GM21447 (cell line): Measurements from ENCODE around the gene SLC29A4.
"Not testable (repeated sequence)": the region's sequence is repeated elsewhere in the genome, so short reads cannot be mapped to it uniquely, and the experiment has no call there.

Experiments used
- ATAC-seq: cut with Tn5 transposase; IDR thresholded peaks from one replicate; pipeline ENCODE4 v1.9.1; 2021; ENCODE audit not compliant: unreplicated experiment

The SLC29A4 gene

DNA sequence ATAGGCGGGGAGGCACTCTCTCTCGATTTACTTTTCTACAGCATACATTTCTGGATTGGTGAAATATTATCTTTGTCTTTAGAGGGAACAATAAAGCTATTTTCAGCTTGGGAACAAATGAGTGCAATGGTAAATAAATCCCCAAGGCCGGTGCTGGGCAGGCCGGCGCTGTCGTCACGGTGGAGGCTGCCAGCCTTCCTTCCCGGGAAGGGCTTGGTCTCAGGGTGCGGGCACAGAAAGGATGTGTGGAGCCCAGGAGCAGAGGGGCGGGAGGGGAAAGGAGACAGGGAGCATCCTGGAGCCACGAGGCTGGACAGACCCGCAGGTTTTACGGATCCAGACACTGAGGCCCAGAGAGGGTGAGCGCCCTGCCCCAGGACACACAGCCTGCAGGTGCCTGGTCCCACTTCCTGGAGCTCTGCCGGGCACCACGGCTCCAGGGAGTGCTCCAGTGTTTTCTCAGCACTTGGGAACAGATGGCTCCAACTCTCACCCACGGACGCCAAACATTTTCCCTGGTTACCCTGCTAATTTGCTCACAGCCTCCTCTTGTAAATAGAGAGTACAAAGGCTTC lies 8.8 kb upstream of the SLC29A4 start:
- not testable (repeated sequence) for ATAC-seq

DNA sequence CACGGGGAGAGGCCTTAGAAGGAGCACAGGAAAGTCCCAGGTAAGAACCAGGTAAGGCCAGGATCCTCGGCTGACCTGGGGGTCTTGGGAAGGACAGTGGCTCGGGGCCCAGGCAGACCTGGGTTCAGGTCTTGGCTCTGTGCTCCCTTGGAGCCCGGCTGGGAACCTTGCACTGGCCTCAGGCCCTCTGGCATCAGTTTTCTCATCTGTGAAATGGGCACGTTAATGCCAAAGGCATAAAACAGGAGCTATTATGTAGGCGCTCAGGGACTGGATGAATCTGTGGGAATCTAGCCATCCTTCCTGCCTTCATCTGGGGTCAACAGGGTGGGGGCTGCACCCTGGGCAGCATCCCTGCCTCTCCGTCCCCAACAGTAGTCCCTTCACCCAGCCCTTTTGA lies 8.3 kb upstream of the SLC29A4 start:
- no peak for ATAC-seq

DNA sequence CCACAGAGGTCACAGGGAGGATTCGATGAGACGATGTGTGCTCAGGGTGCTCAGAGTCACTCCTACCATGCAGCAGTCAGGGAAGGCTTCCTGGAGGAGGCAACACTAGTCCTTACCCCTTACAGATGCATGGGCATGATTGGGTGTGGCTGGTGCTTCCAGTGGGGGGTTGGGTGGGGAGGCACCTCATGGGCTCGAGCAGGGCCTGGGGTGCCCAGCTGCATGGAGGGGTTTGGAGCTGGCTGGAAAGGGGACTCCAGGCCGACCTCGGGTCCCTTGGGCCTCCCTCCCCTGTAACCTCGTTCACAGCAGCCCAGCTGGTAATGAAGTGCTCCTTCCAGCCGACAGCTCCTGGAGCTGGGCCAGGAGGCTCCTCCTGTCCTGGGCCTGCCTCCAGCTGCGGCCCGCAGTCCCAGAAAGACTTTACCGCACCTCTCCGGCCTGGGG lies 7.7 kb upstream of the SLC29A4 start:
- ATAC-seq = not testable (repeated sequence)

DNA sequence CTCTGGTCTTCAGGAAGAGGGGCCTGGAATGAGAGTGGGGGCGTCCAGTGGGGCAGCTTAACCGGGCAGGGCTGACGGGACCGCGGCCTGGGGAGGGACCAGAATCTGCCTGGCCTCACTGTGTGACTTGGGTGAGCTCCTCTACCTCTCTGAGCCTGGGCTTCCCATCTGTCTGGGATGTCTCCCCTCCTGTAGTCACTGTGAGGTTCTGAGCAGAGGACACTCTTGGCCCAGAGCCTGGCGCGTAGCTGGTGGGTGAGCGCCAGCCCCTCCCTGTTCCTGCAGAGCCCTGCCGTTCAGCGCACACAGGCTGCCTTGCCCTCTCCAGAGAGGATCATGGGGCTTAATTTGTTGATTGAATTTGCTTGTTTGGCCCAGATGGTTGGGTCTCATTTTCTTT lies 7.2 kb upstream of the SLC29A4 start:
- not testable (repeated sequence) for ATAC-seq

DNA sequence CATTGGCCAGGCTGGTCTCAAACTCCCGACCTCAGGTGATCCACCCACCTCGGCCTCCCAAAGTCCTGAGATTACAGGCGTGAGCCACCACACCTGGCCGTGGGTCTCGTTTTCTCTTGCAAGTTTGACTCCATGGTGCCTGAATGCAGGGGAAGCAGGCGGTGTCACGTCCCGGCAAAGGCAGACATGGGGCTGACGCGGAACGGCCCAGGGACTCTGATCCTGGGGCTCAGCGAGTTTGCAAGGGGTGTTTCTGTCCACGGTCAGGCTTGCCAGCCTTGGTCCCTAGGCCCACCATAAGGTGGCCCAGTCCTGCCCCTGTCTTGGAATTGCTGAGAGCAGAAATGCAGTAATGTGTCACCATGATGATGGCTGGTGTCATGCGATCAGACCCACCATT lies 6.6 kb upstream of the SLC29A4 start:
- not testable (repeated sequence) for ATAC-seq

DNA sequence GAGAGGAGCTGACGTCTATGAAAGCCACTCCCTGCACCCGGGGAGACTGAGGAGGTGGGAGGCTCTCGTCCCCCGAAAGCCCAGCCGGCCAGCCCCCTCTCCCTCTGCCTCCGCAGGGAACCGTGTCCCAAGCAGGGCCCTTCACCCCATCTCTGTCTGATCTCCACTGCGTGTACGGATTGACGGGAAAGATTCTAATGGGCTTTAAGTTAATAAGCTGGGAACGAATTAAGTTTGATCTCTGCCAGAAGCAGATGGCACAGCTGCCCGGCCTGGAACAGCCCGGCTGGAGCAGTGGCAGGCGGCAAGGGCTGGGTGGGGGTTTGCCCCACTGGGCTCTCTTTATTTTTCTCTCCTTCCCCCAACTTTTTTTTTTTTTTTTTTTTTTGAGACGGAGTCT lies 6.1 kb upstream of the SLC29A4 start:
- ATAC-seq = no peak

DNA sequence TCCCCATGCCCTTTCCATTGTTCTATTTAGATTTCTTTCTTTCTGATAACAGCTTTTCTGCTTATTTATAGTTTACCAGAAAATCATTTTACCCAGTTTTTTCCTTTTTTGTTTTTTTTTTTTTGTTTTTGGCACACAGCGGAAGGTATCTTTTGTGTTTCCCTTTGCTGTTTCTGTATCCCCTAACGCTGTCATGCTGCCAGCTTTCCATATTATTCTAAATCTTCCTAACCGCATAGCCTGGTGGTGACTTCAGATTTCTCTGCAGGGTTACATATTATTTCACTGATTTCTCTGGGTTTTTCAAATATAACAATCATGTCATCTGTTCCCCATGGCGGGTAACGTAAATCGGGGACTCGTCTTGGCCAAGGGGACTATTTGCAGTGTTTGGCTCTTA lies 4.0 kb upstream of the SLC29A4 start:
- ATAC-seq = no peak

DNA sequence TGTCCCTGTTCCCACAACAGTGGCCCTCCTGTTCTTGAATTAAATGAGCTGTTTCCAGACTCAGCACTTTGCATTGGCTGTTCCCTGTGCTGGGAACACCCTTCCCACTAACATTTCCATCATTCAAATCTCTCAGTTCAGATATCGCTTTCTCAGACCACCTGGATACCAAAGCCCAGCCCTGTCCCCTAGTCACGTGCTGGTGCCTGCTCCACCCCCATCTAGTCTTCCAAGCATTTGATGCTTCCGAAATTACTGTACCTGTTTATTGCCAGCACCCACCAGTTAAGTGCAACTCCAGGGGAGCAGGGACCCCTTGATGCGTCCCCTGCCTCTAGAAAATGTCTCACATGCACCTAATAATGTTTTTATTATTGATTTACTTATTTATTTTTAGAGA lies 3.0 kb upstream of the SLC29A4 start:
- ATAC-seq = no peak

DNA sequence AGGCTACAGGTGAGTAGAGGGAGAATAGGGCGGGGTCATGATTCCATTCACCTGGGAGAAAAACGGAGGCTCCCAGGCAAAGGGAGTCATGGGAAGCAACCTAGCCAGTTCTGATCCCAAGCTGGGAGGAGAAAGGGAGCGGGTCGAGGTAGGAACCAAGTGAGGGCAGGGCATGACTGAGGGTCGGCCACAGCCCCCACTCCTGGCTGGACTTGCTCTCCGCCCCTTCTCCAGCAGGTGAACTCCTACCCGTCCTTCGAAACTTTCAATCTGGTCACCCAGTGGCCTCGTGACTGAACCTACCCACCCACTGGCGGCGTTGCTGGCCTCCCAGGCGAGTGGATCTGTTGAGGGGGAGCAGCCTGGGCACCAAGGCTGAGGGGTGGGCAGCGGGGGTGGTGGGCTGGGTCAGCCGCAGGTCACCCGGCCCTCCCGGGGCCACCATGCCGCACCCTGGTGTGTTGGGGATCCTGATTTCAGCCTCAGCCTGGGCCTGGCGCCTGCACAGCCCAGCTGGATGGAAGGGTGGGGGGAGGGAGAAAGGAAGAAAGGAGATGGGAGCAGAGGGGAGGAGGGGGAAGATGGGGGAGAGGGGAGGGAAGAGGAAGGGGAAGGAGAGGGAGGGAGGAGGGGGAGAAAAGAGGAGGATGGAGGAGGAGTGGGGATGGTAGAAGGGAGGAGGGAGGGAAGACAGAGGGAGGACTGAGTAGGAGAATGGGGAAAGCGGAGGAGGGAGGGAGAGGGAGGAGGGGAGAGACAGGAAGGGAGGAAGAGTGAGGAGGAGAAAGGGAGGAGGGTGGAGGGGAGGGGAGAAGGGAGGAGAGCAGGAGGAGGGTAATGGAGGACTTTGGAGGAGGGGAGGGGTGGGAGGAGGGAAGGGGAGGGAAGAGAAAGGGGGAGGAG lies 894 bp upstream of the SLC29A4 start:
- not testable (repeated sequence) for ATAC-seq

DNA sequence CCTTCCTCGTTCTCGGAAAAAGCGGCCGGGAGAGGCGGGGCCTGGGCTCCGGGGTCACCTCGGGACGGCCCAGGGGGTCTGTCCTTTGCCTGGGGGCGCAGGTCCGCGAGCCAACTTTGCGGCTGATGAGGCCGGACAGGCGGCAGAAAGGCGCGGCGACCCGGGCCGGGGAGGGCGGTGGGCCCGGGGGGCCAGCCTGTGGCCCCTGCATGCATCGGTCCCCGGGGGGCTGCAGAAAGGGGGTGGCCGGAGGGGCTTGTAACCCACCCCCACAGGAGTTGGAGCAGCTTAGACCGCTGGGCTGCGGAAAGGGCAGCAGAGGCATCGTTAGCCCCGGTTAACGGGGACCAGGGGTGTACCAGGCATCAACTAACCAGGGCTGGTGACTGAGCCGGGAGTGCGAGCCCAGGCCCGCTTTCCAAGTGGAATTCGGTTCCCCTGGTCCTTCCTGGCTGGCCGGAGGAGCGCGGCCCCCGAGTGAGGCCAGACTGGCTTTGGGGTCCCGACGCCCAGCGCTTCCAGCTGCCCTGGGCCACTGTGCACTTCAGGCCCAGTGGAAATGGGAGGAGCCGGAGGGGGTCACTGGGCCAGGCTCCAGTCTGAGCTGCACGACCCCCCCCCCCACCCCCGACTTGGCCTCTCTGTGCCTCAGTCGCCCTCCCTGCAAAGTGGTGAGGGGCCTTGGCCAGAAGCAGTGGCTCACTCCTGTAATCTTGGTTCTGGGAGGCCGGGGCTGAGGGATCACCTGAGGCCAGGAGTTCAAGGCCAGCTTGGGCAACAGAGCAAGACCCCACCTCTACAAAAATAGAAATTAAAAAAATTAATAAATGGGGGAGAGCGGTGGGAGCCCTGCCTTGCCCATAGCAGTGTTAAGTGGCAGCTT lies 919 bp downstream of the SLC29A4 start:
- ATAC-seq = no peak

DNA sequence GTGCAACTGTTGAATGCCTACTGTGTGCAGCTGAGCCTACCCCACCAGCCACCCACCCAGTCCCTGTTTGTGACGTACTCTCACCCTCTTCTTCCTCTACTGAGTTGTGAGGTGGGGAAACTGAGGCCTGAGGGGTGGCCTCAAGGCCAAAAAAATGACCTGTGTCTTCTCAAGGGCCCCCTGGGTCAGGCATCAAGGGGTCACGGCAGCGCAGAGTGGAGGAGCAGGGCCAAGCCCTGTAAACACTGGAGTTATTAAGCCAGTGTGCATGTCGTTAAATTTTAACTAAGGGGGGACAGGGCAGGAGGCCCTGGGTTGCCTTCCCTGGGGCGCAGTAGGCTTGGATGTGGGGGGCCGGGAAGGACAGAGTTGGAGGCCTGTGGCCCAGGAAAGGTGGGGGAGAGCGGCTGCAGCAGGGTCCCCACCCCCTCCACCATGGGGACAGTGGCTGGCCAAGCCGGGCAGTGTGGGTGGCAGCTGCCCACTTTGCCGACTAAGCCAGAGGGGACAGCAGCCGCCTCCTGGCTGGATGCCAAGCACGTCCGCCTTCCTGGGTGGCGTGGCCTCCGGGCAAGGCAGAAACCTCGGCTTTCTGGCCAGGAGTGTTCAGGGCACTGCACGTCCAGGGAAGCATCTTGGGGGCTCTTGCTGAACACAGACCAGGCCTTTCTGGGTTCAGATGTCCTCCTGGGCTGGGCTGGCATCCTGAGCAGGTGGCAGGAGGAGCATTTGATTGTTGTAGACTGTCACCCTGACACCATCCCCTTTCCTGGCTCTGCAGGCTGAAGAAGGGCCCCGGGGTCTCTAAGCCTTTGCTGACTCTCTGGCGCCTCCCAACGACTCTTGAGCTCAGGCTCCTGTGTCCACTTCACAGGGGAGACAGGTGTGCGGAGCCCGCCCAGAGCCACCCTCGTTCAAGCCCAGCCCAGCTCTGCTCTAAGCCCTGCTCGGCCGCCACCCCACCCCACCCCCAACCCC lies 1.9 kb downstream of the SLC29A4 start:
- ATAC-seq = no peak

DNA sequence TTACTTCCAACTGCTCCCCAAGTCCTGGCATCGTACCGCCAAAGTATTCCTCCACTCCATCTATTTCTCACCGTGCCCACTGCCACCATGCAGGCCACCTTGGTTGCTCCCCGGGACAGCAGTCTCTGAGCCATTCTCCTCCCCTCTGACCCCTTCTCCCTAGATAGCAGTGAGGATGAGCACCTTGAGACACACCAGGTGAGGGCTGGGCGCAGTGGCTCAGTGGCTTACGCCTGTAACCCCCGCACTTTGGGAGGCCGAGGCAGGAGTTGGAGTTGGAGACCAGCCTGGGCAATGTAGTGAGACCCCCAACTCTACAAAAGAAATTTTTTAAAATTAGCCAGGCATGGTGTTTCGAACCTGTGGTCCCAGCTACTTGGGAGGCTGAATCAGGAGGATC lies 4.2 kb downstream of the SLC29A4 start:
- no peak for ATAC-seq

DNA sequence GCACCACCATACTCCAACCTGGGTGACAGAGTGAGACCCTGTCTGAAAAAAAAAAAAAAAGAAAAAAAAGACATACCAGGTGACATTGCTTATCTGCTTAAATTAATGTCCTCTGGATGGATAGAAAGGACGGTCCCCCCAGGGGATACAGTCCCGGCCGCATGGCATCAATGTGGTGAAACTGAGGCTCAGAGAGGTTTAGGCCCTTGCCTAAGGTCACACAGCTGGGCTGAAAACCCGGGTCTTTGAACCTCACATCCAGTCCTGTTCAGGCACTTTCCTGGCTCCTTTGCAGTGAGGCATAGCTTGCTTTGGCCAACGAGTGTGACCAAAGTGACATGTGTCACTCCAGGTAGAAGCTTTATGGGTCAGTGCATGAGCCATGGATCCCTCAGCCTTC lies 4.6 kb downstream of the SLC29A4 start:
- not testable (repeated sequence) for ATAC-seq

DNA sequence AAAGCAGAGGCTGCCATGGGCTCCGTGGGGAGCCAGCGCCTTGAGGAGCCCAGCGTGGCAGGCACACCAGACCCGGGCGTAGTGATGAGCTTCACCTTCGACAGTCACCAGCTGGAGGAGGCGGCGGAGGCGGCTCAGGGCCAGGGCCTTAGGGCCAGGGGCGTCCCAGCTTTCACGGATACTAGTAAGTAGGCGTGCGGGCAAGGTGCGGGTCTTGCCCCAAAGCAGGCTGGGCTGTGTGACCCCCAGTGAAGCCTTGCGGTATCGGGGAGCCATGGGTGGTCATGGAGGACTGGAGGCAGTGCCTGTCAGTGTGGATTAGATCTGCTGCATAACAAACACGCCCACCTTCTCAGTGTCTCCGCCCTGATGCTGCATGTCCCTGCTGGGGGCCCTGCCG lies 5.1 kb downstream of the SLC29A4 start:
- no peak for ATAC-seq

DNA sequence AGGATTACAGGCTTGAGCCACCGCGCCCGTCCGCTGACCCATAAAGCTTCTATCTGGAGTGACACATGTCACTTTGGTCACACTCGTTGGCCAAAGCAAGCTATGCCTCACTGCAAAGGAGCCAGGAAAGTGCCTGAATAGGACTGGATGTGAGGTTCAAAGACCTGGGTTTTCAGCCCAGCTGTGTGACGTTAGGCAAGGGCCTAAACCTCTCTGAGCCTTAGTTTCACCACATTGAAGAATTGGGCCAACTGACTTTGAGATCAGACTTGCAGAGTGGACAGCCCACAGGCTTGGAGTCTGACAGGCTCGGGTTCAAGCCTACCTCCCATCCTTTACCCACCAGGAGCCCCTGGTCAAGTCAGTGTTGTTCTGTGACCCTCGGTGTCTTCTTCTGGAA lies 5.8 kb downstream of the SLC29A4 start:
- ATAC-seq = not testable (repeated sequence)

DNA sequence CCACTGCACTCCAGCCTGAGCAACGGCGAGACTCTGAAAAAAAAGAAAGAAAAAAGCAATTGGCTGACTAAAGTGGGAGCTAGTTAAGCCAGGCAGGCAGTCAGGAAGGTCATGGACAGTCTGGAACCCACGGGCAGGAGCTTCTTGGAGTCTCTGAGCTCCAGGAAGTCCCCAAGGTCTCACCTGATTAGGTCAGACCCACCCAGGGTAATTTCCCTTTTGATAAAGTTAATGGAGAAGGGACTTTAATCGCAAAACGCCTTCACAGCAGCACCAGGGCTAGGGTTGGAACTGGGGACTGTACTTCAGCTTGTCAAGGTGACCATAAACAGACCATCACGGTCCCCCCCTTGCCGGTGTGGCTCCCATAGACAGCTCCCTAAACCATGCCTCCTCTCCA lies 6.6 kb downstream of the SLC29A4 start:
- no peak for ATAC-seq

DNA sequence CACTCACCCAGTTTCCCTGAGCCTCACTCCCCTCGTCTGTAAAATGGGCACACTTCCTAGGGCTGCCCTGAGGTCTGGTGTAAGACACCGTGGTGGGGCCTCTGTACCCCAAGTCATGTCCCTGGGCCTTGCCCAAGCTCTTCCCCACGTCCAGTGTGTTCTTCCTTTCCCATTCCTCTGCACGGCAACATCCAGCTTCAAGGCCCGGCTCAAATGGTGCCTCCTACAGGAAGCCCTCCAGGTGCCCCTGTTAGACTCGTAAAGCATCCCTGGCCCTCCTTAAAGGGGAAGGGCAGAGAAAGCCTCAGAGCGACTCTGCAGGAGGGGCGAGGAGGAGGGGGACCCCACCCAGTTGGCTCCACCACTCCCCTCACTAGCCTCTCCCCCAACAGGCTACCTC lies 8.6 kb downstream of the SLC29A4 start:
- ATAC-seq = no peak

DNA sequence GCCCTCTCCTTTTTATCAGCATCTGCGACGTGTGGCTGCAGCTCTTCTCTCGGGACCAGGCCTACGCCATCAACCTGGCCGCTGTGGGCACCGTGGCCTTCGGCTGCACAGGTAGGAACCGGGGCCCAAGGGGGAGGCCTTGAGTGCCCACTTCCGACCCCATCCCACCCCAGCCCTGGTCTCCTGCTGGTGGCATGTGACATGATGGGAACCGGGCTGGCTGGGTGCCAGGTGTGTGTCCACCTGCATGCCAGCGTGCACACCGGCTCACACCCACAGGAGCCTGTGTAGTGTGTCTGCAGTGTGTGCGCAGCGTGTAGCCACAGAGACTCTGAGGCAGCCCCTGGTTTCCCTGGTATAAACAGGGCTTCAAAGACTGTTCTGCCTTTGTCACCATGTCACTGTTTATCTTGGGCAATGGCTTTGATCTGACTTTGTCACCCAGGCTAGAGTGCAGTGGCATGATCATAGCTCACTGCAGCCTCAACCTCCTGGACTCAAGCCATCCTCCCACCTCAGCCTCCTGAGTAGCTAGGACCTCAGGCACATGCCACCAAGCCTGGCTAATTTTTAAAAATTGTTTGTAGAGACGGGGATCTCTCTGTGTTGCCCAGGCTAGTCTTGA lies 9.1 kb downstream of the SLC29A4 start:
- ATAC-seq = not testable (repeated sequence)

DNA sequence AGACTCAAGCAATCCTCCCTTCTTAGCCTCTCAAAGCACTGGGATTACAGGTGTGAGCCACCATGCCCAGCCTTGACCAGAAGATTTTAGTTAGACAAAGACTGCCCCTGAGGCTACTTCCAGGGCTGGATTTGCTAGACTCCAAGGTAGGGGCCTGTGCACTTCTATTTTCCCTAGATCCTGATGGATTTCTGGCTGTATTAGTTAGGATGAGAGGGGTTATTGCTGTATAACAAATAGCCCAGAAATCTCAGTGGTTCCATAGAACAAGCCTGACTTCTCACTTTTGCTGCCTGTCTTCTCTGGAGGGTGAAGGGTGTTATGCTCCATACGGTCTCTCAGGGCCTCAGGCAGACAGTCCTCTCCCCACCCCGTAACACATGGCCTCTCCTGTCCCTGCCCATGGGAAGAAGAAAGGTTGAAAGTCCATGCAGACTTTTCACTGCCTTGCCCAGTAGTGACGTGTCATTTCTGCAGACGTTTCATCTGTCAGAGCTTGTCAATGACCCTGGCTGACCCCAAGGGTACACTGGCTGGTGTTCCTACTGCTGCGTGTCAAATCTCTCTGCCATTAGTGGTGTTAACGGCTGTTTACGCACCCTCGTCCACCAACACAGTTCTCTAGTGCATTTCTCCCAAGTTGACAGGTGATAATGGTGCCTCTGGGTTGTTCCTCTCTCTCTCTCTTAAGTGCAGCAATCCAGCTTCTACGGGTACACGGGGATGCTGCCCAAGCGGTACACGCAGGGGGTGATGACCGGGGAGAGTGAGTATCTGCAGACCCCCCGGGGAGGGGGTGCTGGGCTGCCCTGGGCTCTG lies 11.6 kb downstream of the SLC29A4 start:
- ATAC-seq = no peak
